Measurements from ENCODE around the gene GAL.

Gene GAL

GRCh38 chr11:68711114-68711513 lies 26.8 kb downstream of the GAL start:
- Histone ChIP-seq H3K4me3 (ENCODE audit: low read length in 2 of 2) (no peak overlapping the region), H3K4me1 (ENCODE audit: control insufficient read depth, insufficient read depth, low read length) (peaks cover 2% of the 10 kb centered on the region), H3K9me3 (ENCODE audit: control insufficient read depth in 2 of 2, low read length in 2 of 2) (no peaks in the 10 kb centered on the region), H3K27me3 (ENCODE audit: control insufficient read depth in 1 of 2, insufficient read depth in 2 of 2, low read length in 2 of 2) (peaks cover 0 to 13% of the 10 kb centered on the region in 2 donors), H3K9ac (ENCODE audit: low read length in 2 of 2) (no peak overlapping the region), H3K27ac (ENCODE audit: low read length) (no peak overlapping the region), H3K36me3 (ENCODE audit: control insufficient read depth in 2 of 2, insufficient read depth in 2 of 2, low read length in 2 of 2) (no peaks in the 10 kb centered on the region)

GRCh38 chr11:68714060-68714856 lies 29.9 kb downstream of the GAL start:
- Histone ChIP-seq H3K4me1 (ENCODE audit: control insufficient read depth, insufficient read depth, low read length) (peaks cover 2% of the 10 kb centered on the region), H3K9me3 (ENCODE audit: control insufficient read depth in 2 of 2, low read length in 2 of 2) (no peaks in the 10 kb centered on the region)

GRCh38 chr11:68715456-68716122 lies 31.2 kb downstream of the GAL start:
- Histone ChIP-seq H3K4me3 (ENCODE audit: low read length in 2 of 2) (no peak overlapping the region), H3K27me3 (ENCODE audit: control insufficient read depth in 1 of 2, insufficient read depth in 2 of 2, low read length in 2 of 2) (peaks cover 0 to 15% of the 10 kb centered on the region in 2 donors), H3K9me3 (ENCODE audit: control insufficient read depth in 2 of 2, low read length in 2 of 2) (peaks cover 0 to 6% of the 10 kb centered on the region in 2 donors), H3K9ac (ENCODE audit: low read length in 2 of 2) (no peak overlapping the region), H3K4me1 (ENCODE audit: control insufficient read depth, insufficient read depth, low read length) (peaks cover 2% of the 10 kb centered on the region), H3K27ac (ENCODE audit: low read length) (no peak overlapping the region), H3K36me3 (ENCODE audit: control insufficient read depth in 2 of 2, insufficient read depth in 2 of 2, low read length in 2 of 2) (no peaks in the 10 kb centered on the region)

More at GRCh38 chr11:68714060-68714856, 29.9 kb downstream of the GAL start:
- H3K27me3 ChIP-seq (ENCODE audit: control insufficient read depth in 1 of 2, insufficient read depth in 2 of 2, low read length in 2 of 2), result peaks cover 0 to 15% of the 10 kb centered on the region in 2 donors
- H3K36me3 ChIP-seq (ENCODE audit: control insufficient read depth in 2 of 2, insufficient read depth in 2 of 2, low read length in 2 of 2), result no peaks in the 10 kb centered on the region
- no peak overlapping the region for H3K9ac ChIP-seq (ENCODE audit: low read length in 2 of 2)
- H3K4me3 ChIP-seq (ENCODE audit: low read length in 2 of 2), result no peak overlapping the region
- no peak overlapping the region for H3K27ac ChIP-seq (ENCODE audit: low read length)

- no peak overlapping the region for H3K27ac ChIP-seq (ENCODE audit: low read length)
- no peak overlapping the region for H3K4me3 ChIP-seq (ENCODE audit: low read length in 2 of 2)
- no peak overlapping the region for H3K9ac ChIP-seq (ENCODE audit: low read length in 2 of 2)
- H3K27me3 ChIP-seq (ENCODE audit: control insufficient read depth in 1 of 2, insufficient read depth in 2 of 2, low read length in 2 of 2), result peaks cover 0 to 7% of the 10 kb centered on the region in 2 donors
- no peaks in the 10 kb centered on the region for H3K4me1 ChIP-seq (ENCODE audit: control insufficient read depth, insufficient read depth, low read length)
- H3K9me3 ChIP-seq (ENCODE audit: control insufficient read depth in 2 of 2, low read length in 2 of 2), result peaks cover 0 to 6% of the 10 kb centered on the region in 2 donors
- no peaks in the 10 kb centered on the region for H3K36me3 ChIP-seq (ENCODE audit: control insufficient read depth in 2 of 2, insufficient read depth in 2 of 2, low read length in 2 of 2)
Observed at GRCh38 chr11:68721075-68721474, 36.7 kb downstream of the GAL start.

GRCh38 chr11:68722143-68722542 lies 37.8 kb downstream of the GAL start:
- Histone ChIP-seq H3K36me3 (ENCODE audit: control insufficient read depth in 2 of 2, insufficient read depth in 2 of 2, low read length in 2 of 2) (no peaks in the 10 kb centered on the region), H3K9ac (ENCODE audit: low read length in 2 of 2) (no peak overlapping the region), H3K4me1 (ENCODE audit: control insufficient read depth, insufficient read depth, low read length) (no peaks in the 10 kb centered on the region), H3K9me3 (ENCODE audit: control insufficient read depth in 2 of 2, low read length in 2 of 2) (peaks cover 0 to 6% of the 10 kb centered on the region in 2 donors), H3K27ac (ENCODE audit: low read length) (no peak overlapping the region), H3K27me3 (ENCODE audit: control insufficient read depth in 1 of 2, insufficient read depth in 2 of 2, low read length in 2 of 2) (peaks cover 0 to 5% of the 10 kb centered on the region in 2 donors), H3K4me3 (ENCODE audit: low read length in 2 of 2) (no peak overlapping the region)

- Histone ChIP-seq H3K27me3 (ENCODE audit: control insufficient read depth in 1 of 2, insufficient read depth in 2 of 2, low read length in 2 of 2) (peaks cover 0 to 2% of the 10 kb centered on the region in 2 donors), H3K36me3 (ENCODE audit: control insufficient read depth in 2 of 2, insufficient read depth in 2 of 2, low read length in 2 of 2) (no peaks in the 10 kb centered on the region), H3K4me1 (ENCODE audit: control insufficient read depth, insufficient read depth, low read length) (no peaks in the 10 kb centered on the region), H3K4me3 (ENCODE audit: low read length in 2 of 2) (no peak overlapping the region), H3K27ac (ENCODE audit: low read length) (no peak overlapping the region), H3K9me3 (ENCODE audit: control insufficient read depth in 2 of 2, low read length in 2 of 2) (peaks cover 0 to 6% of the 10 kb centered on the region in 2 donors), H3K9ac (ENCODE audit: low read length in 2 of 2) (no peak overlapping the region)
Observed at GRCh38 chr11:68724293-68724692, 39.9 kb downstream of the GAL start.

GRCh38 chr11:68727783-68728182 lies 43.4 kb downstream of the GAL start:
- H3K4me1 ChIP-seq (ENCODE audit: control insufficient read depth, insufficient read depth, low read length), result no peaks in the 10 kb centered on the region
- no peak overlapping the region for H3K9ac ChIP-seq (ENCODE audit: low read length in 2 of 2)
- peaks cover 0 to 3% of the 10 kb centered on the region in 2 donors for H3K27me3 ChIP-seq (ENCODE audit: control insufficient read depth in 1 of 2, insufficient read depth in 2 of 2, low read length in 2 of 2)
- H3K9me3 ChIP-seq (ENCODE audit: control insufficient read depth in 2 of 2, low read length in 2 of 2), result no peaks in the 10 kb centered on the region
- no peak overlapping the region for H3K27ac ChIP-seq (ENCODE audit: low read length)
- no peak overlapping the region for H3K4me3 ChIP-seq (ENCODE audit: low read length in 2 of 2)
- no peaks in the 10 kb centered on the region for H3K36me3 ChIP-seq (ENCODE audit: control insufficient read depth in 2 of 2, insufficient read depth in 2 of 2, low read length in 2 of 2)

- no peak overlapping the region for H3K4me3 ChIP-seq (ENCODE audit: low read length in 2 of 2)
- H3K36me3 ChIP-seq (ENCODE audit: control insufficient read depth in 2 of 2, insufficient read depth in 2 of 2, low read length in 2 of 2), result no peaks in the 10 kb centered on the region
- no peak overlapping the region for H3K9ac ChIP-seq (ENCODE audit: low read length in 2 of 2)
- peaks cover 0 to 5% of the 10 kb centered on the region in 2 donors for H3K27me3 ChIP-seq (ENCODE audit: control insufficient read depth in 1 of 2, insufficient read depth in 2 of 2, low read length in 2 of 2)
- H3K9me3 ChIP-seq (ENCODE audit: control insufficient read depth in 2 of 2, low read length in 2 of 2), result no peaks in the 10 kb centered on the region
- no peak overlapping the region for H3K27ac ChIP-seq (ENCODE audit: low read length)
- no peaks in the 10 kb centered on the region for H3K4me1 ChIP-seq (ENCODE audit: control insufficient read depth, insufficient read depth, low read length)
Observed at GRCh38 chr11:68734111-68734510, 49.8 kb downstream of the GAL start.

- Histone ChIP-seq H3K27ac (ENCODE audit: low read length) (no peak overlapping the region), H3K9me3 (ENCODE audit: control insufficient read depth in 2 of 2, low read length in 2 of 2) (no peaks in the 10 kb centered on the region), H3K4me1 (ENCODE audit: control insufficient read depth, insufficient read depth, low read length) (no peaks in the 10 kb centered on the region), H3K4me3 (ENCODE audit: low read length in 2 of 2) (no peak overlapping the region), H3K27me3 (ENCODE audit: control insufficient read depth in 1 of 2, insufficient read depth in 2 of 2, low read length in 2 of 2) (peaks cover 0 to 5% of the 10 kb centered on the region in 2 donors), H3K36me3 (ENCODE audit: control insufficient read depth in 2 of 2, insufficient read depth in 2 of 2, low read length in 2 of 2) (no peaks in the 10 kb centered on the region), H3K9ac (ENCODE audit: low read length in 2 of 2) (no peak overlapping the region)
Observed at GRCh38 chr11:68735125-68735524, 50.8 kb downstream of the GAL start.

- H3K9ac ChIP-seq (ENCODE audit: low read length in 2 of 2), result no peak overlapping the region
- H3K4me3 ChIP-seq (ENCODE audit: low read length in 2 of 2), result no peak overlapping the region
- H3K27ac ChIP-seq (ENCODE audit: low read length), result no peak overlapping the region
- no peaks in the 10 kb centered on the region for H3K9me3 ChIP-seq (ENCODE audit: control insufficient read depth in 2 of 2, low read length in 2 of 2)
- H3K36me3 ChIP-seq (ENCODE audit: control insufficient read depth in 2 of 2, insufficient read depth in 2 of 2, low read length in 2 of 2), result no peaks in the 10 kb centered on the region
- no peaks in the 10 kb centered on the region for H3K4me1 ChIP-seq (ENCODE audit: control insufficient read depth, insufficient read depth, low read length)
- peaks cover 0 to 5% of the 10 kb centered on the region in 2 donors for H3K27me3 ChIP-seq (ENCODE audit: control insufficient read depth in 1 of 2, insufficient read depth in 2 of 2, low read length in 2 of 2)
Observed at GRCh38 chr11:68735646-68736045, 51.3 kb downstream of the GAL start.

Measured in stomach smooth muscle (tissue), 2 donors.